AG09309 (cell line): ENCODE measurements around the gene FSTL4.

Experiments used
- DNase-seq: peaks from one replicate; pipeline ENCODE4 v3.0.0-alpha.2; 2010; ENCODE audit warnings: low read depth
- H3K4me3 ChIP-seq: 2 replicates; pipeline ENCODE4 v1.5.1; 2011; ENCODE audit warnings: mild to moderate bottlenecking, low read depth, low read length, moderate library complexity; ENCODE audit not compliant: control insufficient read depth
- TF ChIP-seq, protein P1 (sequence below): IDR thresholded peaks from 2 replicates; pipeline ENCODE4 v1.5.1; 2011; ENCODE audit warnings: mild to moderate bottlenecking, low read depth, low read length, inconsistent platforms; ENCODE audit not compliant: insufficient read depth, control insufficient read depth; ENCODE audit errors: missing control alignments

Gene FSTL4

GRCh38 chr5:133603711-133604110, 8.6 kb downstream of the FSTL4 start:
- no peak for DNase-seq
- no peak overlapping the region for H3K4me3 ChIP-seq
- TF ChIP-seq, protein P1, sequence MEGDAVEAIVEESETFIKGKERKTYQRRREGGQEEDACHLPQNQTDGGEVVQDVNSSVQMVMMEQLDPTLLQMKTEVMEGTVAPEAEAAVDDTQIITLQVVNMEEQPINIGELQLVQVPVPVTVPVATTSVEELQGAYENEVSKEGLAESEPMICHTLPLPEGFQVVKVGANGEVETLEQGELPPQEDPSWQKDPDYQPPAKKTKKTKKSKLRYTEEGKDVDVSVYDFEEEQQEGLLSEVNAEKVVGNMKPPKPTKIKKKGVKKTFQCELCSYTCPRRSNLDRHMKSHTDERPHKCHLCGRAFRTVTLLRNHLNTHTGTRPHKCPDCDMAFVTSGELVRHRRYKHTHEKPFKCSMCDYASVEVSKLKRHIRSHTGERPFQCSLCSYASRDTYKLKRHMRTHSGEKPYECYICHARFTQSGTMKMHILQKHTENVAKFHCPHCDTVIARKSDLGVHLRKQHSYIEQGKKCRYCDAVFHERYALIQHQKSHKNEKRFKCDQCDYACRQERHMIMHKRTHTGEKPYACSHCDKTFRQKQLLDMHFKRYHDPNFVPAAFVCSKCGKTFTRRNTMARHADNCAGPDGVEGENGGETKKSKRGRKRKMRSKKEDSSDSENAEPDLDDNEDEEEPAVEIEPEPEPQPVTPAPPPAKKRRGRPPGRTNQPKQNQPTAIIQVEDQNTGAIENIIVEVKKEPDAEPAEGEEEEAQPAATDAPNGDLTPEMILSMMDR = no peak

DNA sequence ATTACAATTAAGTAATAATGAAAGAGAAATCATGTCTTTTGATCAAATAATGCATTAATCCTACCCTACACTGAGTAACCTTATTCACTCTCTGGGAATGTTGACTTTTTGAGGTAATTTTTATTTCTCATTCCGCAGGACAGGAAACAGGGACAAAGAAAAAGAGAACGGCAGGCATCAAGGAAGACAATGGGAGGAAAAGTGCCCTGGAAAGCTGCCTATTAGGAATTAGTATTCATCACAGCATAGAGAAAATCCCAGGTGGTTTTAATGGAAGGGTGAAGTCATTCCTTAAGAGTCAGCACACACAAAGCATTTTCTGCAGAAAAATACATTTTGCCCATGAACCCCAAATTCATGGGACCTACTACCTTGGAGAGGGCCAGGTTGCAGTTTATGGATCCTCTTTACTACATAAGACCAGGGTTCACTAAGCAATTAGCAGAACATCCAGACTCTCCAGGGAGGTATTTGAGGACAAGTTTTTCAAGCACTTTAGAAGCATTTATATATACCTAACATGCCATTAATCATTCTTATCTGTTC, 9.4 kb downstream of the FSTL4 start:
- TF ChIP-seq, protein P1 = no peak
- DNase-seq = no peak
- H3K4me3 ChIP-seq = no peak overlapping the region

- TF ChIP-seq, protein P1 = no peak
- H3K4me3 ChIP-seq = no peak overlapping the region
- no peak for DNase-seq
Observed at GRCh38 chr5:133599600-133599999, 12.7 kb downstream of the FSTL4 start.

- TF ChIP-seq, protein P1 = no peak
- DNase-seq = no peak
- no peak overlapping the region for H3K4me3 ChIP-seq
Observed at GRCh38 chr5:133599044-133599443, 13.3 kb downstream of the FSTL4 start.

DNA sequence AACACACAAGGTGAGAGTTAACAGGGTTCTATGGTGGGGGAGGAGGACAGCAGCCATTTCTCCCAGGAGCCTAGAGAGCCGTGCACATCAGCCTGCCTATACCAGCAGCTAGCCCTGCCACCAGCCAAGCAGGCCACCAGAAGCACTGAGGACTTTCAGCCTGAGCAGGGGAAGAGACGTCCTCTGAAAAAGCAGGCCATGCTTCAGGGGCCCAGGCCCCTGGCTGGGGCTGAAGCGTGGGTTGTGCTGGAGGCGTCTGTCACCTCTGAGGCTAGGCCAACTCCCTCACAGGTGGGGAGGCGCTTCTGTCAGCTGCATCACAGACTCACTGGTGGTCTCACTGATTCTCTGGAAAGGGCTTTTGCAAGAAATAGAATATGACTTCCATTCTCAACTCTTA, 16.3 kb downstream of the FSTL4 start:
- TF ChIP-seq, protein P1 = no peak
- no peak for DNase-seq
- no peak overlapping the region for H3K4me3 ChIP-seq

DNA sequence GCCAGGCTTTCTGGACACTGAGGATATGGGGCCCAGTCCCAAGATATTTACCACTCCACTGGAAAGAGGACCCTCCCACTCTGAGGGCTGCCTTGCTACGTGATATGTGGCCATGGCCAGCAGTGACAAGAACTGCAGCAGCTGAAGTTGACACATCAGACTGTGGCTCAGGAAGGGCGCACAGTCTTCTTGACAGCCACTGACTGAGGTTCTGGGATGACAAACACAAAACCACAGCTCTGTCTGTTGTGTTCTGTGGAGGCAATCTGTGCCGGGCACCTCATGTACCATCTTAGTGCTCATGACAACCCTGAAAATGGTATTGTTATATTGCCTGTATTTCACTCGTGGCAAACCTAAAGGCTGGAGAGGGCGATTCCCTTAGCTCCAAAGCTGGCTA, 16.9 kb downstream of the FSTL4 start:
- H3K4me3 ChIP-seq = no peak overlapping the region
- DNase-seq = no peak
- TF ChIP-seq, protein P1 = no peak

GRCh38 chr5:133589286-133589685, 23.1 kb downstream of the FSTL4 start:
- DNase-seq = no peak
- TF ChIP-seq, protein P1 = no peak
- H3K4me3 ChIP-seq = no peak overlapping the region
